Epithelial cell of prostate (primary cell): ENCODE data around the gene PHPT1.
A peak's percentile ranks its signal among the peaks of the same experiment; 100 is the strongest.
"Not testable (repeated sequence)": the region's sequence is repeated elsewhere in the genome, so short reads cannot be mapped to it uniquely, and the experiment has no call there.

Experiments used
- DNase-seq: peaks from one replicate; pipeline ENCODE4 v3.0.0-alpha.2; 2011; ENCODE audit warnings: low read depth, low spot score
- H3K27ac ChIP-seq: fragments of 450-650 bp; 2 replicates; pipeline ENCODE4 v1.5.1; 2017; ENCODE audit warnings: mild to moderate bottlenecking

PHPT1 gene

GRCh38 chr9:136857581-136858412 lies 8.6 kb downstream of the PHPT1 start:
- DNase-seq = no peak
- H3K27ac ChIP-seq = no peak overlapping the region

GRCh38 chr9:136858452-136858843 lies 9.2 kb downstream of the PHPT1 start:
- no peak overlapping the region for H3K27ac ChIP-seq
- DNase-seq = no peak

GRCh38 chr9:136858844-136859757 lies 9.9 kb downstream of the PHPT1 start:
- DNase-seq = no peak
- H3K27ac ChIP-seq = no peak overlapping the region

- H3K27ac ChIP-seq = no peak overlapping the region
- no peak for DNase-seq
These were observed 11.3 kb downstream of the PHPT1 start for GRCh38 chr9:136860529-136860928.

GRCh38 chr9:136860933-136861873 lies 12.0 kb downstream of the PHPT1 start:
- DNase-seq = no peak
- H3K27ac ChIP-seq = no peak overlapping the region

GRCh38 chr9:136861874-136862457 lies 12.8 kb downstream of the PHPT1 start:
- DNase-seq = no peak
- H3K27ac ChIP-seq = no peak overlapping the region

- no peak overlapping the region for H3K27ac ChIP-seq
- DNase-seq = no peak
These were observed 13.8 kb downstream of the PHPT1 start for GRCh38 chr9:136862849-136863622.

GRCh38 chr9:136863623-136864273 lies 14.5 kb downstream of the PHPT1 start:
- peak overlapping the region; percentile 60 for H3K27ac ChIP-seq
- DNase-seq = no peak

- peak overlapping the region; percentile 60 for H3K27ac ChIP-seq
- no peak for DNase-seq
These were observed 16.0 kb downstream of the PHPT1 start for GRCh38 chr9:136865041-136865767.

GRCh38 chr9:136865768-136866103 lies 16.5 kb downstream of the PHPT1 start:
- H3K27ac ChIP-seq = peak overlapping the region; percentile 60
- DNase-seq = no peak

- not testable (repeated sequence) for DNase-seq
- H3K27ac ChIP-seq = peak overlapping the region; percentile 60
These were observed 17.8 kb downstream of the PHPT1 start for GRCh38 chr9:136866898-136867421.

GRCh38 chr9:136867480-136867879 lies 18.3 kb downstream of the PHPT1 start:
- DNase-seq = no peak
- no peak overlapping the region for H3K27ac ChIP-seq

- DNase-seq = no peak
- H3K27ac ChIP-seq = no peak overlapping the region
These were observed 18.7 kb downstream of the PHPT1 start for GRCh38 chr9:136867917-136868316.

GRCh38 chr9:136868644-136869043 lies 19.4 kb downstream of the PHPT1 start:
- no peak overlapping the region for H3K27ac ChIP-seq
- DNase-seq = no peak

- H3K27ac ChIP-seq, DNase-seq: not testable (repeated sequence)
These were observed 20.4 kb downstream of the PHPT1 start for GRCh38 chr9:136869611-136870010.

GRCh38 chr9:136875155-136875554 lies 25.9 kb downstream of the PHPT1 start:
- no peak overlapping the region for H3K27ac ChIP-seq
- no peak for DNase-seq

GRCh38 chr9:136876476-136876875 lies 27.3 kb downstream of the PHPT1 start:
- DNase-seq = no peak
- H3K27ac ChIP-seq = no peak overlapping the region

- H3K27ac ChIP-seq = no peak overlapping the region
- DNase-seq = no peak
These were observed 31.4 kb downstream of the PHPT1 start for GRCh38 chr9:136880651-136881050.
